Esophagus squamous epithelium (tissue), 5 donors: ENCODE results near the gene SPATS2. TPM values are rescaled to one million over a fixed set of nuclear protein-coding genes. Genes with fewer than 3 reads are reported as not detected.

Experiments used
- DNase-seq: peaks from one replicate; lab custom pipeline; 2025; lab: John Stamatoyannopoulos, UW
- H3K27ac ChIP-seq, 4 donors: fragments of 200-600 bp; sonication (generic); one replicate each; pipeline ENCODE4 v1.5.1; 2016 to 2019; ENCODE audit warnings: mild to moderate bottlenecking in 1 of 4
- H3K27me3 ChIP-seq, 4 donors: fragments of 200-600 bp; sonication (generic); 1 replicate in 3 of 4; 2 replicates in 1 of 4; pipeline versions ENCODE4 v1.5.1 to v1.6.0; 2017 to 2021; ENCODE audit warnings: antibody characterized with exemption in 1 of 4
- H3K36me3 ChIP-seq, 3 donors: fragments of 200-600 bp; sonication (generic); one replicate each; pipeline ENCODE4 v1.5.1; 2016 to 2019
- H3K4me1 ChIP-seq, 3 donors: fragments of 200-600 bp; sonication (generic); one replicate each; pipeline ENCODE4 v1.5.1; 2017 to 2019
- H3K4me3 ChIP-seq, 4 donors: fragments of 200-600 bp; sonication (generic); 1 replicate in 3 of 4; 2 replicates in 1 of 4; pipeline ENCODE4 v1.5.1; 2016 to 2019; ENCODE audit warnings: mild to moderate bottlenecking in 2 of 4, moderate library complexity in 1 of 4
- H3K9me3 ChIP-seq, 3 donors: fragments of 200-600 bp; sonication (generic); one replicate each; pipeline ENCODE4 v1.5.1; 2016 to 2019
- CTCF ChIP-seq, 6 experiments: fragments of 450-650 bp in 4 of 6; fragments of 200-600 bp in 2 of 6; sonication (generic) in 2 of 6; IDR thresholded peaks; one replicate each; pipeline ENCODE4 v1.5.1; 2016 to 2019; ENCODE audit warnings: antibody characterized with exemption in 6 of 6, mild to moderate bottlenecking in 4 of 6, moderate library complexity in 4 of 6
- POLR2A ChIP-seq, 4 donors: fragments of 450-650 bp; IDR thresholded peaks; one replicate each; pipeline ENCODE4 v1.6.1; 2017; ENCODE audit warnings: antibody characterized with exemption in 4 of 4, mild to moderate bottlenecking in 4 of 4, moderate library complexity in 3 of 4
- WGBS, 2 donors: methylation state at CpG; one replicate each; pipeline ENCODE4 v1.1.5; 2018; 5-methylcytosine and 5-hydroxymethylcytosine counted together
- intact Hi-C: fragments of 100-400 bp; cut with DNase I; formaldehyde crosslinking; loops from one replicate; pipeline ENCODE4 v1.15.0; 2022
- small RNA-seq, 4 donors: library from RNA; depleted of rRNA; stranded (forward); fragments of <200 nt; gene quantifications; one replicate each; pipeline ENCODE3, GENCODE V24; 2016
- total RNA-seq, 4 donors: library from RNA; depleted of rRNA; stranded (reverse); fragments of >200 nt; gene quantifications; one replicate each; pipeline ENCODE4 v1.1.0, GENCODE V29; 2016
- donor health status: DM: yes; HTN: yes; CAD: no.

SPATS2 gene
- total RNA-seq, 4 donors from 2014 or later: 4.8 to 9.8 (median 8.5) TPM

DNA sequence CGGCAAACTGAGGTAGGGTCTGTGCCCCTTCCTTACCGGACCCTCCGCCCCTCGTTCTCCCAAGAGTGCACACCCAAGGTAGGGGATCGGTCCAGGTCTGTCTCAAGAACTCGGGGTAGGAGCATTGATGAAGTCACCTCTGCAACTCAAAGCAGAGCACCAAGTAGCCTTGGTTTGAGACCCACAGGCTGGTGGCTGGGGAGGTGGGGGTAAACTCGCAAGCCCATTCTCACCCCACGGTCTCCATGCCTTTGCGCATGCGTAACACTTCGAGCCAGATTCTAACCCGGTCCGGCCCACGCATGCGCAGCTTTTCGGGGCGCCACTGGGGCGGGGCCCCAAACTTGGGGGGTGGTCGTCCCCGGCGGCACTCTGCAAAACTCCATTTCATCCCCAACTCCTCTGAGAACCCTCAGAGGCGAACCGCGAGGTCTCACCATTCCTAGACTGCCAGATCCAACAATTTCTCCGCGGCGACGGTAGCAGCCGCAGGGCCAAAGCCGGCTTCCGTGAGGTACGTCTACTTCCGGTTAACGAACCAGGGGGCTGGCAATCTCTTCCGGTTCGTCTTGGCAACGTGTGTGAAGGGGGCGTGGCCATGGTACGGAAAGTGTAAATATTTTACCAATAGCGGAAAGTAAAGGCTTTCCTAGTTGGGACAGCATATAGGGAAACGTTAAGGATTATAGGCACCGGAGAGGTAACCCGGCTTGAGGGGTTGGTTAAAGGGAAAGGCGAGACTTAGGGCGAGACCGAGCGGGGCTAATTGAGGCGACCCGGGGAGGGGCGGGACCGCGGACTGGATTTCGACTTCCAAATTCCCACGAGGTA is 200.6 kb downstream of the SPATS2 start, which contains the start of gene MCRS1:
Gene MCRS1 (minus strand): TSS at position 532 of the 831 bp plus-strand sequence. CDS start 1,411 bp downstream, outside the sequence.
- Histone ChIP-seq H3K27me3 (no peaks in the 10 kb centered on the region), H3K4me1 (peaks cover 18 to 72% (median 25%) of the 10 kb centered on the region in 3 donors), H3K9me3 (no peaks in the 10 kb centered on the region), H3K4me3 (peak within 1 kb of the TSS; percentile 61 to 88 (median 71)), H3K36me3 (peaks cover 14 to 45% (median 18%) of the 10 kb centered on the region in 3 donors), H3K27ac (peak within 1 kb of the TSS; percentile 88 to 97 (median 92))
- TF ChIP-seq CTCF (IDR thresholded peaks at IDR 0.05) (peak in 1 of 6 experiments; percentile 3), POLR2A (IDR thresholded peaks at IDR 0.05) (peak in 2 of 4 donors; percentile 32 to 47)
- peak; percentile 59 for DNase-seq
- 0% methylated on average over 22 to 24 of the region's 54 CpGs for WGBS, 2 donors
- intact Hi-C loops: no loop called here

DNA sequence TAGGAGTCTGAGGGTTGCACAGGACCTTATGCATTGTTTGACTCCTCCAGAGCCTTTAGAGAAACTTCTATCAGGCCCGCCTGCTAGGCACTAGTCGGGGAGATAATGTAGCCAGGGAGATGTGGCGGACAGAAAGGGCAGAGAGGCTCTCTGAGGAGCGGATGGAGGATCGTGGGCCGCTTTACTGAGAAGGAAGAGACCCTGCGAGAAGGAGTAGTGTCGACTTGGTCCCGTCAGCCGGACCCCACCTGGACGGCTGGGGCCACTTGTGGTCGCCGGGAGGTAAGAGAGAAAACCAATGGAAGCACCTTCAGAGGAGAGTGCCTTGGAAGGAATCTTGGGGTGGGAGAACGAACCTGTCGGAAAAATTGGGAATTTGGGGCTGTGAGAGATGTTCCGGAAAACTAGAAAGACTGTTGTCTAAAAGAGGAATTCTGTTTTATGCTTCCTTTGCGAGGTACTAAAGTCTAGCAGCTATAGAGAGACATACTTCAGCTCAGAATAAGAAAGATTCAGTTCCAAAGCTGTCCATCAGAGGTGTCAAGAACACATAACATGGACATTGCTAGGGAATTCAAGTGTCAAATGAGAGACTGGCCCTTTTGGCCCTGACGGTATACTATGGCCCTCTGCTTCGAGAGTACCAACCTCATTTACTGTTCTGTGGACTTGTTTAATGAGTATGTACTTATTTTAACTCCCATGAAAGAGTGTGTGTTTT is 201.3 kb downstream of the SPATS2 start:
- 1 to 2% methylated on average over 16 to 17 of the region's 19 CpGs for WGBS, 2 donors
- intact Hi-C loops: no loop called here
- H3K4me1 ChIP-seq: peaks cover 18 to 65% (median 25%) of the 10 kb centered on the region in 3 donors
- H3K9me3 ChIP-seq: no peaks in the 10 kb centered on the region
- peak overlapping the region; percentile 88 to 97 (median 92) for H3K27ac ChIP-seq
- TF ChIP-seq CTCF (IDR thresholded peaks at IDR 0.05): no peak
- TF ChIP-seq POLR2A (IDR thresholded peaks at IDR 0.05): no peak
- H3K4me3 ChIP-seq: peak overlapping the region; percentile 61 to 88 (median 71)
- peaks cover 6 to 41% (median 14%) of the 10 kb centered on the region in 3 donors for H3K36me3 ChIP-seq
- DNase-seq: no peak
- H3K27me3 ChIP-seq: no peaks in the 10 kb centered on the region

Small RNA genes within 50 kb of the gene (small RNA-seq; reads per million reads assigned to genes)
- 0 reads per million in 4 donors for gene AC125611.1

Other genes with a start within 250 kb of the SPATS2 start
- 100 to 1,000 TPM; 414 to 957 (median 699) TPM for gene TUBA1B, start 236.1 kb upstream of the SPATS2 start, total RNA-seq
- gene TUBA1A, start 178.4 kb upstream of the SPATS2 start, total RNA-seq: 10 to 100 TPM; 14.5 to 91.0 (median 46.2) TPM
- 1,000 to 10,000 TPM in 1 of 4 donors, 100 to 1,000 TPM in 3; 587 to 1,132 (median 718) TPM for gene TUBA1C, start 102.4 kb upstream of the SPATS2 start, total RNA-seq
- gene PRPH, start 72.3 kb upstream of the SPATS2 start, total RNA-seq: under 1 TPM in 1 of 4 donors, not detected in 3; 0.57 TPM
- 10 to 100 TPM in 2 of 4 donors, 1 to 10 TPM in 2; 4.6 to 17.5 (median 8.8) TPM for gene TROAP, start 44.2 kb upstream of the SPATS2 start, total RNA-seq
- not detected for gene C1QL4, start 30.3 kb upstream of the SPATS2 start, total RNA-seq
- under 1 TPM in 2 of 4 donors, not detected in 2; 0.18 to 0.53 TPM for gene DNAJC22, start 20.6 kb upstream of the SPATS2 start, total RNA-seq
- gene KCNH3, start 171.6 kb downstream of the SPATS2 start, total RNA-seq: under 1 TPM in 1 of 4 donors, not detected in 3; 0.38 TPM
- gene MCRS1, start 200.7 kb downstream of the SPATS2 start, total RNA-seq: 10 to 100 TPM; 38.8 to 54.2 (median 45.0) TPM
- 1 to 10 TPM in 1 of 4 donors, under 1 TPM in 1, not detected in 2; 0.19 to 1.1 TPM for gene FAM186B, start 238.2 kb downstream of the SPATS2 start, total RNA-seq